ENCODE data around the gene MASP2.

The MASP2 gene

DNA sequence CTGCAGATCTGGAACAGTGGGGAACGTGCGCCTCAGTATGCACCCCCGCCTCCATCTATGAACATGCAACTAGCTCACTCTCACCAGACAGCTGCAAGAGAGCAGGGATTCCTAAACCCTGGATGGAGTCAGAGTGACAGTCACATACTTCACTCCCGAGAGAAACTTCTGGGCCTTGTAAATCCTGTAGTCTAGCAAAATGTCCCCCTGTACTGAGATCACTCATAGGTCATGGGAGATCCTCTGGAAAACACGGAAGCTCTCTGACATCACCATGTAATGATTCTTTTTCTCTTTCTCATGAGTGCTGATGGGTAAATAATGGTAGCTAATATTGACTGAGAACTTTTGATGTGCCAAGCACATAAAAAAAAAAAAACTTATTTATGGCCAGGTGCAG is 57.9 kb downstream of the MASP2 start:
- DNase-seq: no peak
- no peak overlapping the region for H3K4me3 ChIP-seq (ENCODE audit: low read depth, low read length)
- H3K4me1 ChIP-seq: no peaks in the 10 kb centered on the region
- H3K9me3 ChIP-seq: no peaks in the 10 kb centered on the region
- TF ChIP-seq, protein P1, sequence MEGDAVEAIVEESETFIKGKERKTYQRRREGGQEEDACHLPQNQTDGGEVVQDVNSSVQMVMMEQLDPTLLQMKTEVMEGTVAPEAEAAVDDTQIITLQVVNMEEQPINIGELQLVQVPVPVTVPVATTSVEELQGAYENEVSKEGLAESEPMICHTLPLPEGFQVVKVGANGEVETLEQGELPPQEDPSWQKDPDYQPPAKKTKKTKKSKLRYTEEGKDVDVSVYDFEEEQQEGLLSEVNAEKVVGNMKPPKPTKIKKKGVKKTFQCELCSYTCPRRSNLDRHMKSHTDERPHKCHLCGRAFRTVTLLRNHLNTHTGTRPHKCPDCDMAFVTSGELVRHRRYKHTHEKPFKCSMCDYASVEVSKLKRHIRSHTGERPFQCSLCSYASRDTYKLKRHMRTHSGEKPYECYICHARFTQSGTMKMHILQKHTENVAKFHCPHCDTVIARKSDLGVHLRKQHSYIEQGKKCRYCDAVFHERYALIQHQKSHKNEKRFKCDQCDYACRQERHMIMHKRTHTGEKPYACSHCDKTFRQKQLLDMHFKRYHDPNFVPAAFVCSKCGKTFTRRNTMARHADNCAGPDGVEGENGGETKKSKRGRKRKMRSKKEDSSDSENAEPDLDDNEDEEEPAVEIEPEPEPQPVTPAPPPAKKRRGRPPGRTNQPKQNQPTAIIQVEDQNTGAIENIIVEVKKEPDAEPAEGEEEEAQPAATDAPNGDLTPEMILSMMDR (IDR thresholded peaks at IDR 0.05; ENCODE audit: low read depth, low read length): no peak
- no peaks in the 10 kb centered on the region for H3K27me3 ChIP-seq
- H3K36me3 ChIP-seq: no peaks in the 10 kb centered on the region

DNA sequence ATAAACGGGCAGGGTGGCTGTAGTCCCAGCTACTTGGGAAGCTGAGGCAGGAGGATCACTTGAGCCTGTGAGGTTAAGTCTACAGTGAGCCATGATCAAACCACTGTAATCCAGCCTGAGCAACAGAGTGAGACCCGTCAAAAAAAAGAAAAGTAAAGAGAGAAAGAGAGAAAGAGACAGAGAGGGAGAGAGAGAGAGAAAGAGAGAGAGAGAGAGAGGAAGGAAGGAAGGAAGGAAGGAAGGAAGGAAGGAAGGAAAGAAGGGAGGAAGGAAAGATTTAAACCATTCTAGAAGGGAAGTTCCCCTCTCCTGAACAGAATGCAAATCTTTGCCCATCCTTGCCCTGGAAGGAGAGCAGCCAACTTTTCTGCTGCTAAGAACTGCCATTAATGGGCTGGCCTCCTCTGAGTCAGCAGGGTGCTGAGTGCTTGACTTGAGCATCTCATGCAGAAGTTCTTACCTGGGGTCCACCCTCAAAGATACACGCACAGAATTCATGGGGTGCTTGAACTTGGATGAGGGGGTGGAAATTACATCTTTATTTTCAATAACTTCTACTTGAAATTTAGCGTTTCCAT is 59.1 kb downstream of the MASP2 start:
- DNase-seq: no peak
- Histone ChIP-seq H3K4me1 (no peaks in the 10 kb centered on the region), H3K9me3 (no peaks in the 10 kb centered on the region), H3K36me3 (no peaks in the 10 kb centered on the region), H3K4me3 (ENCODE audit: low read depth, low read length) (no peak overlapping the region), H3K27me3 (no peaks in the 10 kb centered on the region)
- TF ChIP-seq, protein P1 (IDR thresholded peaks at IDR 0.05; ENCODE audit: low read depth, low read length): no peak

DNA sequence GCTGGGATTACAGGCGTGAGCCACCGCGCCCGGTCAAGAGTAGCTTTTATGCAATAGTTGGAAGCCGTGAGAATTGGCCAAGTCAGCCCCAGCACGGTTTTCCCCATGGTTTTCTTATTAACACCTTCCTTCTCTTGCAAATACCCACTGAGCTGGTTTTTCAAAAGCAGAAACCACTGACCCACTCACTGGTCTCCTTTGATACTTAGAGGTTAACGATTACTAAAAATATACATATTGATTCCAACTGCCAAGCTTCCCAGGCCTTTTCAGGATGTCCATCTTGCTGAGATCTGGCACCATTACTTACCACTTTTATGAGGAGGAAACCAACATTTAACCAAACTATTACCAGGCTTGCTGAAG is 60.5 kb downstream of the MASP2 start:
- DNase-seq: no peak
- TF ChIP-seq, protein P1 (IDR thresholded peaks at IDR 0.05; ENCODE audit: low read depth, low read length): no peak
- Histone ChIP-seq H3K9me3 (no peaks in the 10 kb centered on the region), H3K4me3 (ENCODE audit: low read depth, low read length) (no peak overlapping the region), H3K36me3 (no peaks in the 10 kb centered on the region), H3K4me1 (no peaks in the 10 kb centered on the region), H3K27me3 (no peaks in the 10 kb centered on the region)

DNA sequence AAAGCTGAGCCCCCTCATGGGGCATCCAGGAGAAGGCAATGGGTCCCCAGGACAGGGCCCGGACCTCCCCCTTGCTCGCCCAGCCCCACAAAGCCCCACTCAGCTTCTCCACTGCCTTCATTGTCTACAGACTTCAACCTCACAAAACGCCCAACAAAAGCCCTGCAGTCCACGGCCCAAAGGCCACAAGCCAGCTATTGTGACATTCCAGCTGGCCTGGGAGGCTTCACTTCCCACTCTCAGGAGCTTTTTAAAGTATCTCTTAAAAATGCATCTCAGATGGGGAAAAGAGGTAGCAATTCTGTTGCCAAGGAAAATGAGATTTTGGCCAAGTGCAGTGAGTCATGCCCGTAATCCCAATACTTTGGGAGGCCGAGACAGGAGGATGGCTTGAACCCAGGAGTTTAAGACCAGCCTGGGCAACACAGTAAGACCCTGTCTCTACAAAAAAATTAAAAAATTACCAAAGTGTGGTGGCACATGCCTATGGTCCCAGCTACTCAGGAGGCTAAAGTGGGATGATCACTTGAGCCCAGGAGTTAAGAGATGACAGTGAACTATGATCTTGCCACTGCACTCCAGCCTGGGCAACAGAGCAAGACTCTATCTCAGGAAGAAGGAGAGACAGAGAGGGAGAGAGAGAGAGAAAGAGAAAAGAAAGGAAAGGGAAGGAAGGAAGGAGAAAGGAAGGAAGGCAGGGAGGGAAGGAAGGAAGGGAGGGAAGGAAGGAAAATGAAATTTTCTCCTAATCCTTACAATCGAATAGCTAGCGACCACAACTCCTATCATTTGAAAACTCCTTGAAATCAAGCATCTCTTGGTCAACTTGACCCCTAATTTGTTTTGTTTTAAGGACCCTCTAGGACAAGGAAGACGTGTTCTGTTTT is 66.0 kb downstream of the MASP2 start:
- Histone ChIP-seq H3K4me3 (ENCODE audit: low read depth, low read length) (no peak overlapping the region), H3K27me3 (no peaks in the 10 kb centered on the region), H3K4me1 (peaks cover under 1% of the 10 kb centered on the region; the same call in 1 of the 2 replicates), H3K9me3 (no peaks in the 10 kb centered on the region), H3K36me3 (no peaks in the 10 kb centered on the region)
- TF ChIP-seq, protein P1 (IDR thresholded peaks at IDR 0.05; ENCODE audit: low read depth, low read length): no peak
- DNase-seq: no peak

DNA sequence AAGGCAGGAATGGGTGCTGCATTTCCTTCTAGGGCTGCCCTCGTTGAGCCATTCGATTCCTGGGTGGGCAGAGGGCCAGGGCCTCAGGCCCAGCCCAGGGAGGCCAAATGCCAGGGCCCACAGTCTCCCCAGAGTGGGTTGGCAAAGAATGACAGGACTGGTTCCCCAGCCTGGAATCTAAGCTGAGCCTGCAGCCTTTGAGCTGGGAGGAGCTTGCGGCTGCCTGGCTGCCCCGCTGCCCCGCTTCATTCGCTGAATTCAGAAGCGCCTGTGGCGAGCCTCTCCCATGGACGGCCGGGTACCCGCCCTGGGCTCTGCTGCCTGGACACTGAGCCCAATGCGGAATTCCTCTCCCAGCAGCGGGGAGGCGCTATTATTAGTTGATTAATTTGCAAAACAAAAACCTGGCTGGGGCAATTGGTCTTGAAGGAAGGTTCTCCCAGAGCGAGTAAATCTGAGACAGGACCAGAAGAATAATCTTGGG is 66.9 kb downstream of the MASP2 start:
- H3K36me3 ChIP-seq: no peaks in the 10 kb centered on the region
- peaks cover 3% of the 10 kb centered on the region; the same call in 1 of the 2 replicates for H3K4me1 ChIP-seq
- no peak for DNase-seq
- H3K9me3 ChIP-seq: no peaks in the 10 kb centered on the region
- TF ChIP-seq, protein P1 (IDR thresholded peaks at IDR 0.05; ENCODE audit: low read depth, low read length): no peak
- H3K4me3 ChIP-seq (ENCODE audit: low read depth, low read length): no peak overlapping the region
- H3K27me3 ChIP-seq: no peaks in the 10 kb centered on the region

DNA sequence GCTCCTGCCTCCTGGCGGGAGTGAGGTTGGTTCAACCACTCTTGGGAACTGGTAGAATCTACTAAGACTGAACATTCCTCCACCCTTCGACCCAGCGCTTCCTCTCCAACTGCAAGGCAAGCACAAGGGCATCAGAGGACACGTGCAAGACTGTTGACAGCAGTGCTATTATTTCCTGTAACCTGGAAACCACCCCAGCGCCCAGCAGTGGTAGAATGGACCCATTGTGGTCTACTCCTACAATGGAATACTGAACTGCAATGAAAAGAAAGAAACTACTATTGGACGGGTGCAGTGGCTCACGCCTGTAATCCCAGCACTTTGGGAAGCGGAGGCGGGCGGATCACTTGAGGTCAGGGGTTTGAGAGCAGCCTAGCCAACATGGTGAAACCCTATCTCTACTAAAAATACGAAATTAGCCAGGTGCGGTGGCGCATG is 67.5 kb downstream of the MASP2 start:
- TF ChIP-seq, protein P1 (IDR thresholded peaks at IDR 0.05; ENCODE audit: low read depth, low read length): no peak
- H3K9me3 ChIP-seq: no peaks in the 10 kb centered on the region
- no peaks in the 10 kb centered on the region for H3K27me3 ChIP-seq
- peaks cover 3% of the 10 kb centered on the region; the same call in 1 of the 2 replicates for H3K4me1 ChIP-seq
- no peaks in the 10 kb centered on the region for H3K36me3 ChIP-seq
- DNase-seq: no peak
- H3K4me3 ChIP-seq (ENCODE audit: low read depth, low read length): no peak overlapping the region
